HepG2 (cell line): Measurements from ENCODE around the gene DNAJA2. TPM values are rescaled to one million over a fixed set of nuclear protein-coding genes. Genes with fewer than 3 reads are reported as not detected.

Experiments used
- ARID3A ChIP-seq: IDR thresholded peaks from 2 replicates; pipeline ENCODE4 v1.6.1; 2012; ENCODE audit warnings: low read depth, low read length, improper control_type of control experiment
- CCAR2 ChIP-seq: fragments of 200-400 bp; formaldehyde crosslinking; optimal IDR thresholded peaks from 2 replicates; pipeline ENCODE3; 2018; ENCODE audit warnings: low read depth, mild to moderate bottlenecking, low read length, moderate library complexity
- HIVEP1 ChIP-seq: sonication (generic); formaldehyde crosslinking; IDR thresholded peaks from 2 replicates; pipeline ENCODE4 v1.4.0; 2020; ENCODE audit warnings: mild to moderate bottlenecking, missing genetic modification reagents
- HNF1B ChIP-seq: sonication (generic); formaldehyde crosslinking; IDR thresholded peaks from 2 replicates; pipeline ENCODE4 v1.5.1; 2020; ENCODE audit warnings: mild to moderate bottlenecking, moderate library complexity, missing genetic modification reagents
- KLF11 ChIP-seq: IDR thresholded peaks from 2 replicates; pipeline ENCODE4 v1.6.1; 2016; ENCODE audit warnings: missing compliant biosample characterization
- NFYB ChIP-seq: sonication (generic); formaldehyde crosslinking; IDR thresholded peaks from 2 replicates; pipeline ENCODE4 v1.4.0; 2020; ENCODE audit warnings: missing genetic modification reagents
- RARG ChIP-seq: sonication (generic); formaldehyde crosslinking; IDR thresholded peaks from 2 replicates; pipeline ENCODE4 v1.4.0; 2020; ENCODE audit warnings: low read depth, mild to moderate bottlenecking, missing genetic modification reagents
- RFXANK ChIP-seq: IDR thresholded peaks from 2 replicates; pipeline ENCODE4 v1.6.1; 2016
- TMF1 ChIP-seq: sonication (generic); formaldehyde crosslinking; IDR thresholded peaks from 2 replicates; pipeline ENCODE4 v1.8.1; 2022; ENCODE audit warnings: low read depth, missing genetic modification reagents
- TRIM22 ChIP-seq: fragments of 450-650 bp; IDR thresholded peaks from 2 replicates; pipeline ENCODE4 v1.6.1; 2017
- ZBTB4 ChIP-seq: sonication (generic); formaldehyde crosslinking; IDR thresholded peaks from 2 replicates; pipeline ENCODE4 v1.4.0; 2020; ENCODE audit warnings: missing genetic modification reagents, mild to moderate bottlenecking, borderline replicate concordance
- ZNF10 ChIP-seq: sonication (generic); formaldehyde crosslinking; IDR thresholded peaks from 2 replicates; pipeline ENCODE4 v1.4.0; 2020; ENCODE audit warnings: mild to moderate bottlenecking, low read depth, missing genetic modification reagents, borderline replicate concordance
- ZNF383 ChIP-seq: sonication (generic); formaldehyde crosslinking; IDR thresholded peaks from 2 replicates; pipeline ENCODE4 v1.4.0; 2020; ENCODE audit warnings: missing genetic modification reagents, mild to moderate bottlenecking, borderline replicate concordance
- ZNF562 ChIP-seq: sonication (generic); formaldehyde crosslinking; IDR thresholded peaks from 2 replicates; pipeline ENCODE4 v1.8.0; 2022; ENCODE audit warnings: missing genetic modification reagents, borderline replicate concordance
- ZNF569 ChIP-seq: sonication (generic); formaldehyde crosslinking; IDR thresholded peaks from 2 replicates; pipeline ENCODE4 v1.5.0; 2020; ENCODE audit warnings: mild to moderate bottlenecking, missing genetic modification reagents, moderate library complexity, borderline replicate concordance
- ZNF7 ChIP-seq: IDR thresholded peaks from 2 replicates; pipeline ENCODE4 v1.6.1; 2016; ENCODE audit warnings: missing biosample characterization, missing genetic modification reagents
- ZUFSP ChIP-seq: sonication (generic); formaldehyde crosslinking; IDR thresholded peaks from 2 replicates; pipeline ENCODE4 v1.9.0; 2021; ENCODE audit warnings: missing genetic modification reagents, mild to moderate bottlenecking, borderline replicate concordance
- polyA plus RNA-seq, 8 experiments: library from polyadenylated mRNA; depleted of rRNA in 3 of 8; stranded (reverse) in 7 of 8; unstranded in 1 of 8; fragments of >200 nt; fragmentation: Illumina TruSeq in 4 of 8; extraction: Trizol in 4 of 8; gene quantifications; 2 replicates each; pipeline versions ENCODE4 v1.2.1 to v1.2.3, GENCODE V29; 2011 to 2016; ENCODE audit warnings: low read depth in 4 of 8, missing spikeins in 1 of 8, mixed read lengths in 1 of 8; ENCODE audit not compliant: insufficient read depth in 1 of 8
- total RNA-seq, 5 experiments: library from RNA; depleted of rRNA; stranded (reverse); fragments of >200 nt; fragmentation: Illumina TruSeq; extraction: Trizol; gene quantifications; 2 replicates each; pipeline ENCODE4 v1.2.3, GENCODE V29; 2016; ENCODE audit warnings: low read depth in 1 of 5

The DNAJA2 gene
- total and polyA plus RNA-seq, 2 of the 13 experiments (the other 11 are each of a cell fraction or from before 2014, with no cell fraction given): 25.4 to 176 TPM

- peak; percentile 86 for TF ChIP-seq HNF1B (CRISPR knock-in tag)
- TF ChIP-seq TMF1 (CRISPR knock-in tag): no peak
- TF ChIP-seq ZNF569 (CRISPR knock-in tag): no peak
- TF ChIP-seq NFYB (CRISPR knock-in tag): peak; percentile 38; the same call in 1 of the 2 replicates
- TF ChIP-seq ZNF383: 0 out of 2 replicates have a peak, but pooled peaks have one; percentile 60
- 0 out of 2 replicates have a peak, but pooled peaks have one; percentile 35 for TF ChIP-seq RARG (CRISPR knock-in tag)
- TF ChIP-seq ZNF10: no peak
- peak; percentile 96 for TF ChIP-seq CCAR2
- TF ChIP-seq ZUFSP (CRISPR knock-in tag): no peak
- no peak for TF ChIP-seq RFXANK
- TF ChIP-seq ARID3A: peak; percentile 50; the same call in 1 of the 2 replicates
- TF ChIP-seq ZBTB4: peak; percentile 88
- no peak for TF ChIP-seq TRIM22
- TF ChIP-seq KLF11 (CRISPR knock-in tag): peak; percentile 33; the same call in 1 of the 2 replicates
- no peak for TF ChIP-seq ZNF7 (CRISPR knock-in tag)
- peak; percentile 72; the same call in 1 of the 2 replicates for TF ChIP-seq HIVEP1 (CRISPR knock-in tag)
- no peak for TF ChIP-seq ZNF562 (CRISPR knock-in tag)
Observed at GRCh38 chr16:46918905-46919792, 54.3 kb downstream of the DNAJA2 start (continued).
